HG03103 (cell line): ENCODE measurements around the gene ACVR1.

Experiments
- ATAC-seq: cut with Tn5 transposase; IDR thresholded peaks from one replicate; pipeline ENCODE4 v1.9.1; 2021; ENCODE audit warnings: low read depth; ENCODE audit not compliant: unreplicated experiment

The ACVR1 gene

GRCh38 chr2:157857881-157858280 lies 18.2 kb downstream of the ACVR1 start:
- ATAC-seq: no peak

GRCh38 chr2:157856187-157856515 lies 20.0 kb downstream of the ACVR1 start:
- no peak for ATAC-seq

GRCh38 chr2:157853820-157854219 lies 22.3 kb downstream of the ACVR1 start:
- no peak for ATAC-seq

GRCh38 chr2:157853211-157853610 lies 22.9 kb downstream of the ACVR1 start:
- ATAC-seq: no peak

GRCh38 chr2:157849591-157849990 lies 26.5 kb downstream of the ACVR1 start:
- no peak for ATAC-seq

- ATAC-seq: no peak
Observed at GRCh38 chr2:157848213-157848612, 27.9 kb downstream of the ACVR1 start.

- ATAC-seq: no peak
Observed at GRCh38 chr2:157845081-157845480, 31.0 kb downstream of the ACVR1 start.

- ATAC-seq: no peak
Observed at GRCh38 chr2:157843935-157844334, 32.2 kb downstream of the ACVR1 start.

- ATAC-seq: no peak
Observed at GRCh38 chr2:157843081-157843480, 33.0 kb downstream of the ACVR1 start.

- ATAC-seq: no peak
Observed at GRCh38 chr2:157842106-157842879, 33.8 kb downstream of the ACVR1 start.

GRCh38 chr2:157841485-157841884 lies 34.6 kb downstream of the ACVR1 start:
- no peak for ATAC-seq

- ATAC-seq: no peak
Observed at GRCh38 chr2:157840568-157841156, 35.5 kb downstream of the ACVR1 start.

- no peak for ATAC-seq
Observed at GRCh38 chr2:157839822-157840221, 36.3 kb downstream of the ACVR1 start.

- ATAC-seq: no peak
Observed at GRCh38 chr2:157839162-157839801, 36.8 kb downstream of the ACVR1 start.

GRCh38 chr2:157838442-157839161 lies 37.5 kb downstream of the ACVR1 start:
- ATAC-seq: no peak

GRCh38 chr2:157837851-157838441 lies 38.2 kb downstream of the ACVR1 start:
- no peak for ATAC-seq

- no peak for ATAC-seq
Observed at GRCh38 chr2:157836531-157836930, 39.6 kb downstream of the ACVR1 start.

- no peak for ATAC-seq
Observed at GRCh38 chr2:157835425-157835824, 40.7 kb downstream of the ACVR1 start.

GRCh38 chr2:157835006-157835405 lies 41.1 kb downstream of the ACVR1 start:
- ATAC-seq: no peak

GRCh38 chr2:157833721-157834120 lies 42.4 kb downstream of the ACVR1 start:
- no peak for ATAC-seq
